Measurements from ENCODE around the gene SCUBE2. TPM values are rescaled to one million over a fixed set of nuclear protein-coding genes. Genes with fewer than 3 reads are reported as not detected.

The SCUBE2 gene
- total RNA-seq, 4 donors from 2014 or later, result 4.6 to 20.0 (median 10.9) TPM

GRCh38 chr11:9136741-9137140, 45.3 kb upstream of the SCUBE2 start:
- TF ChIP-seq EP300 (IDR thresholded peaks at IDR 0.05; ENCODE audit: low read depth) (no peak), POLR2A (IDR thresholded peaks at IDR 0.05) (no peak)
- Histone ChIP-seq H3K9me3 (no peaks in the 10 kb centered on the region), H3K27ac (no peak overlapping the region), H3K36me3 (peaks cover 0 to 8% (median 0%) of the 10 kb centered on the region in 4 donors), H3K27me3 (no peaks in the 10 kb centered on the region), H3K4me3 (no peak overlapping the region), H3K4me1 (peaks cover 0 to 24% (median 15%) of the 10 kb centered on the region in 4 donors)
- DNase-seq, result no peak
- WGBS, 2 donors (ENCODE audit: low coverage in 1 of 2), result 89 to 96% methylated on average over 2 of the region's 2 CpGs
- in situ Hi-C loops (cut with MboI; ENCODE audit: low pct_ligation_motif_present in 1 of 4, low pct_unique_long_range_greater_than_20kb in 1 of 4, low sequenced_read_pairs in 3 of 4) (loop anchor here in 3 of 4 donors (5.0 to 25.0 kb wide), 2 partner anchors 119 to 124 kb away; partner anchors contain the start of gene NRIP3 (in 1 of the 3)), intact Hi-C loops (cut with DNase I; ENCODE audit: low total_unique reads) (loop anchor here (5.0 kb wide), 1 partner anchor 119 kb away; no protein-coding TSS in a partner anchor)

- in situ Hi-C loops (cut with MboI; ENCODE audit: low pct_ligation_motif_present in 1 of 4, low pct_unique_long_range_greater_than_20kb in 1 of 4, low sequenced_read_pairs in 3 of 4) (loop anchor here in 2 of 4 donors (5.0 to 25.0 kb wide), 2 partner anchors 117 to 122 kb away; partner anchors contain the start of gene NRIP3 (in 1 of the 2)), intact Hi-C loops (cut with DNase I; ENCODE audit: low total_unique reads) (no loop called here)
- no peaks in the 10 kb centered on the region for H3K9me3 ChIP-seq
- no peak overlapping the region for H3K4me3 ChIP-seq
- WGBS, 2 donors (ENCODE audit: low coverage in 1 of 2), result 91 to 94% methylated on average over 2 of the region's 2 CpGs
- no peak for TF ChIP-seq CTCF (IDR thresholded peaks at IDR 0.05)
- no peak for TF ChIP-seq POLR2AphosphoS5 (IDR thresholded peaks at IDR 0.05)
- TF ChIP-seq POLR2A (IDR thresholded peaks at IDR 0.05), result no peak
- no peak for TF ChIP-seq EP300 (IDR thresholded peaks at IDR 0.05; ENCODE audit: low read depth)
- DNase-seq, result no peak
- peaks cover 0 to 16% (median 13%) of the 10 kb centered on the region in 4 donors for H3K4me1 ChIP-seq
- no peaks in the 10 kb centered on the region for H3K36me3 ChIP-seq
- H3K27me3 ChIP-seq, result no peaks in the 10 kb centered on the region
- H3K27ac ChIP-seq, result no peak overlapping the region
Measured at GRCh38 chr11:9133956-9134355, 42.6 kb upstream of the SCUBE2 start.

- no peak for DNase-seq
- no peaks in the 10 kb centered on the region for H3K9me3 ChIP-seq
- peaks cover 0 to 2% (median 1%) of the 10 kb centered on the region in 4 donors for H3K4me1 ChIP-seq
- H3K27ac ChIP-seq, result no peak overlapping the region
- TF ChIP-seq POLR2A (IDR thresholded peaks at IDR 0.05), result no peak
- TF ChIP-seq EP300 (IDR thresholded peaks at IDR 0.05; ENCODE audit: low read depth), result no peak
- no peak for TF ChIP-seq POLR2AphosphoS5 (IDR thresholded peaks at IDR 0.05)
- intact Hi-C loops (cut with DNase I; ENCODE audit: low total_unique reads) (no loop called here), in situ Hi-C loops (cut with MboI; ENCODE audit: low pct_ligation_motif_present in 1 of 4, low pct_unique_long_range_greater_than_20kb in 1 of 4, low sequenced_read_pairs in 3 of 4) (loop anchor here in 2 of 4 donors (5.0 to 25.0 kb wide), 2 partner anchors 115 to 120 kb away; partner anchors contain the start of gene NRIP3 (in 1 of the 2))
- 82 to 91% methylated on average over 3 to 5 of the region's 5 CpGs for WGBS, 2 donors (ENCODE audit: low coverage in 1 of 2)
- no peaks in the 10 kb centered on the region for H3K36me3 ChIP-seq
- H3K4me3 ChIP-seq, result no peak overlapping the region
- H3K27me3 ChIP-seq, result no peaks in the 10 kb centered on the region
Measured at GRCh38 chr11:9132203-9132878, 40.9 kb upstream of the SCUBE2 start.

GRCh38 chr11:9130297-9130696, 38.9 kb upstream of the SCUBE2 start:
- Histone ChIP-seq H3K4me3 (no peak overlapping the region), H3K27me3 (no peaks in the 10 kb centered on the region), H3K27ac (no peak overlapping the region), H3K4me1 (peaks cover 0 to 3% (median 0%) of the 10 kb centered on the region in 4 donors), H3K9me3 (no peaks in the 10 kb centered on the region), H3K36me3 (no peaks in the 10 kb centered on the region)
- WGBS, 2 donors (ENCODE audit: low coverage in 1 of 2), result 75 to 89% methylated on average over 1 of the region's 1 CpG
- DNase-seq, result no peak
- intact Hi-C loops (cut with DNase I; ENCODE audit: low total_unique reads), result no loop called here
- TF ChIP-seq POLR2AphosphoS5 (IDR thresholded peaks at IDR 0.05) (no peak), CTCF (IDR thresholded peaks at IDR 0.05) (no peak), POLR2A (IDR thresholded peaks at IDR 0.05) (no peak), EP300 (IDR thresholded peaks at IDR 0.05; ENCODE audit: low read depth) (no peak)
- in situ Hi-C loops (cut with MboI; ENCODE audit: low pct_ligation_motif_present in 1 of 4, low pct_unique_long_range_greater_than_20kb in 1 of 4, low sequenced_read_pairs in 3 of 4), result loop anchor here in 2 of 4 donors (5.0 to 25.0 kb wide), 2 partner anchors 113 to 118 kb away; partner anchors contain the start of gene NRIP3 (in 1 of the 2)

- no peak for DNase-seq
- no peaks in the 10 kb centered on the region for H3K27me3 ChIP-seq
- H3K4me3 ChIP-seq, result no peak overlapping the region
- peaks cover 0 to 3% (median 0%) of the 10 kb centered on the region in 4 donors for H3K4me1 ChIP-seq
- H3K27ac ChIP-seq, result no peak overlapping the region
- in situ Hi-C loops (cut with MboI; ENCODE audit: low pct_ligation_motif_present in 1 of 4, low pct_unique_long_range_greater_than_20kb in 1 of 4, low sequenced_read_pairs in 3 of 4), result loop anchor here in 1 of 4 donors (25.0 kb wide), 1 partner anchor 114 kb away; the partner anchor contains the start of gene NRIP3
- no peak for TF ChIP-seq CTCF (IDR thresholded peaks at IDR 0.05)
- H3K9me3 ChIP-seq, result no peaks in the 10 kb centered on the region
- WGBS, 2 donors (ENCODE audit: low coverage in 1 of 2), result 36 to 40% methylated on average over 2 of the region's 2 CpGs
- intact Hi-C loops (cut with DNase I; ENCODE audit: low total_unique reads), result no loop called here
- no peaks in the 10 kb centered on the region for H3K36me3 ChIP-seq
Measured at GRCh38 chr11:9126636-9127035, 35.2 kb upstream of the SCUBE2 start.

Measured in transverse colon (tissue), 4 donors.